GM23338 (cell line): Measurements from ENCODE around the gene CDKN2D. TPM values are rescaled to one million over a fixed set of nuclear protein-coding genes. Genes with fewer than 3 reads are reported as not detected.

Source experiments
- ATAC-seq: fragments of 200-7000 bp; cut with Tn5 transposase; 3 replicates; pipeline ENCODE4 v1.9.1; 2020
- DNase-seq: peaks from one replicate; pipeline ENCODE4 v3.0.0-alpha.2; 2015; ENCODE audit warnings: low spot score
- H2AFZ ChIP-seq: fragments of 200-600 bp; sonication (generic); 2 replicates; pipeline ENCODE4 v1.8.0; 2016; ENCODE audit warnings: antibody characterized with exemption, mild to moderate bottlenecking, moderate library complexity
- H3F3A ChIP-seq: fragments of 200-600 bp; sonication (generic); replicated peaks from 2 replicates; pipeline ENCODE4 v1.8.0; 2017; ENCODE audit warnings: antibody characterized with exemption, mixed run types, low read depth
- H3K27ac ChIP-seq: fragments of 200-600 bp; sonication (generic); 2 replicates; pipeline ENCODE4 v1.6.1; 2016; ENCODE audit warnings: low read depth
- H3K27me3 ChIP-seq: fragments of 200-600 bp; sonication (generic); 2 replicates; pipeline ENCODE4 v1.8.0; 2016; ENCODE audit warnings: mild to moderate bottlenecking, mixed run types, moderate library complexity; ENCODE audit not compliant: insufficient read depth
- H3K36me3 ChIP-seq: fragments of 200-600 bp; sonication (generic); 2 replicates; pipeline ENCODE4 v1.8.0; 2016; ENCODE audit warnings: mild to moderate bottlenecking; ENCODE audit not compliant: insufficient read depth
- H3K4me1 ChIP-seq: fragments of 200-600 bp; sonication (generic); 2 replicates; pipeline ENCODE4 v1.8.0; 2016; ENCODE audit warnings: mild to moderate bottlenecking, moderate library complexity; ENCODE audit not compliant: insufficient read depth
- H3K4me2 ChIP-seq: fragments of 200-600 bp; sonication (generic); 2 replicates; pipeline ENCODE4 v1.7.1; 2017; ENCODE audit warnings: mixed run types
- H3K4me3 ChIP-seq: fragments of 200-600 bp; sonication (generic); 2 replicates; pipeline ENCODE4 v1.6.1; 2016; ENCODE audit warnings: mixed run types
- H3K79me2 ChIP-seq: fragments of 200-600 bp; sonication (generic); replicated peaks from 2 replicates; pipeline ENCODE4 v1.8.0; 2017; ENCODE audit warnings: mild to moderate bottlenecking; ENCODE audit not compliant: insufficient read depth
- H3K9me2 ChIP-seq: fragments of 200-600 bp; sonication (generic); 2 replicates; pipeline ENCODE4 v1.8.0; 2017; ENCODE audit not compliant: insufficient read depth
- H4K20me1 ChIP-seq: fragments of 200-600 bp; sonication (generic); replicated peaks from 2 replicates; pipeline ENCODE4 v1.8.0; 2017; ENCODE audit warnings: mild to moderate bottlenecking; ENCODE audit not compliant: insufficient read depth
- H3K27ac Mint-ChIP-seq: 2 replicates; pipeline ENCODE4 v1.8.0; 2020; ENCODE audit warnings: inconsistent platforms, mild to moderate bottlenecking, moderate library complexity, mixed read lengths
- H3K27me3 Mint-ChIP-seq: 3 replicates; pipeline ENCODE4 v1.8.0; 2022; ENCODE audit warnings: low read depth, mild to moderate bottlenecking, moderate library complexity, mixed read lengths, inconsistent platforms; ENCODE audit not compliant: insufficient read depth, poor library complexity
- H3K36me3 Mint-ChIP-seq: 3 replicates; pipeline ENCODE4 v1.8.0; 2021; ENCODE audit warnings: low read depth, mild to moderate bottlenecking, inconsistent platforms, moderate library complexity, mixed read lengths
- H3K4me1 Mint-ChIP-seq: 3 replicates; pipeline ENCODE4 v1.8.0; 2020; ENCODE audit warnings: mild to moderate bottlenecking, inconsistent platforms, mixed read lengths
- H3K4me3 Mint-ChIP-seq: 3 replicates; pipeline ENCODE4 v1.8.0; 2021; ENCODE audit warnings: moderate library complexity, mild to moderate bottlenecking, inconsistent platforms, mixed read lengths
- H3K9me3 Mint-ChIP-seq: 3 replicates; pipeline ENCODE4 v1.8.0; 2020; ENCODE audit warnings: moderate library complexity, mild to moderate bottlenecking, inconsistent platforms, mixed read lengths
- CREB1 ChIP-seq: fragments of 250-450 bp; sonication (Bioruptor Pico); IDR thresholded peaks from 2 replicates; pipeline ENCODE4 v1.5.0; 2020; ENCODE audit warnings: low read depth, mild to moderate bottlenecking, moderate library complexity
- CTCF ChIP-seq, 2 experiments: fragments of 200-600 bp in 1 of 2; sonication (generic) in 1 of 2; conservative IDR thresholded peaks; 2 replicates each; pipeline versions ENCODE4 v1.5.1 to v1.6.1; 2016 to 2017; ENCODE audit warnings: antibody characterized with exemption in 2 of 2, low read depth in 2 of 2, mild to moderate bottlenecking in 2 of 2, moderate library complexity in 1 of 2
- EZH2 ChIP-seq: fragments of 200-600 bp; sonication (generic); IDR thresholded peaks from one replicate; pipeline ENCODE4 v1.8.0; 2017; ENCODE audit warnings: antibody characterized with exemption, mild to moderate bottlenecking, low read depth; ENCODE audit not compliant: unreplicated experiment
- EZH2phosphoT487 ChIP-seq: fragments of 200-600 bp; sonication (generic); IDR thresholded peaks from one replicate; pipeline ENCODE4 v1.8.1; 2018; ENCODE audit warnings: antibody characterized with exemption; ENCODE audit not compliant: unreplicated experiment
- JUNB ChIP-seq: IDR thresholded peaks from one replicate; pipeline ENCODE4 v1.6.1; 2016; ENCODE audit warnings: antibody characterized with exemption; ENCODE audit not compliant: unreplicated experiment
- NANOG ChIP-seq: IDR thresholded peaks from 2 replicates; pipeline ENCODE4 v1.6.1; 2016; ENCODE audit warnings: antibody characterized with exemption, borderline replicate concordance
- POLR2AphosphoS5 ChIP-seq: IDR thresholded peaks from 2 replicates; pipeline ENCODE4 v1.6.1; 2016; ENCODE audit warnings: antibody characterized with exemption, low read depth
- REST ChIP-seq: IDR thresholded peaks from one replicate; pipeline ENCODE4 v1.6.1; 2018; ENCODE audit warnings: antibody characterized with exemption; ENCODE audit not compliant: unreplicated experiment
- STAT1 ChIP-seq: IDR thresholded peaks from one replicate; pipeline ENCODE4 v1.6.1; 2016; ENCODE audit warnings: antibody characterized with exemption; ENCODE audit not compliant: unreplicated experiment
- ZNF114 ChIP-seq: fragments of 250-450 bp; sonication (Bioruptor Pico); IDR thresholded peaks from 2 replicates; pipeline ENCODE4 v1.5.0; 2020; ENCODE audit warnings: mild to moderate bottlenecking, moderate library complexity
- ZNF331 ChIP-seq: fragments of 250-450 bp; sonication (Bioruptor Pico); IDR thresholded peaks from 2 replicates; pipeline ENCODE4 v1.5.0; 2020; ENCODE audit warnings: low read depth, mild to moderate bottlenecking, moderate library complexity
- ZNF462 ChIP-seq: fragments of 250-450 bp; sonication (Bioruptor Pico); IDR thresholded peaks from 2 replicates; pipeline ENCODE4 v1.5.0; 2020; ENCODE audit warnings: mild to moderate bottlenecking, moderate library complexity
- polyA plus RNA-seq: library from polyadenylated mRNA; unstranded; fragments of >200 nt; fragmentation: Nextera tagmentation; extraction: Ambion mirVana; gene quantifications from 2 replicates; pipeline ENCODE4 v1.2.1, GENCODE V29; 2016
- total RNA-seq: library from RNA; depleted of rRNA; stranded (reverse); fragments of >200 nt; shearing (Covaris generic); gene quantifications from 2 replicates; pipeline ENCODE4 v1.2.3, GENCODE V29; 2014
- TF ChIP-seq, protein P1 (sequence below): IDR thresholded peaks from 2 replicates; pipeline ENCODE4 v1.6.1; 2016; ENCODE audit warnings: antibody characterized with exemption

Gene CDKN2D
- total and polyA plus RNA-seq, 2 experiments from 2014 or later: 1.4 to 4.0 TPM

- Mint-ChIP-seq H3K4me3 (no peak overlapping the region), H3K9me3 (no peaks in the 10 kb centered on the region), H3K27ac (0 out of 2 replicates have a peak overlapping the region, but pooled peaks have one; percentile 27), H3K4me1 (no peaks in the 10 kb centered on the region), H3K27me3 (peaks cover 23% of the 10 kb centered on the region), H3K36me3 (peaks cover 88% of the 10 kb centered on the region)
- peaks cover 30% of the 10 kb centered on the region for H3F3A ChIP-seq
- peaks cover 8% of the 10 kb centered on the region for H4K20me1 ChIP-seq
- ATAC-seq (no peak), DNase-seq (no peak)
- H2AFZ ChIP-seq: no peak overlapping the region
- 0 out of 2 replicates have a peak overlapping the region, but pooled peaks have one; percentile 26 for H3K27ac ChIP-seq
- H3K36me3 ChIP-seq: peaks cover 19% of the 10 kb centered on the region; the same call in 1 of the 2 replicates
- no peaks in the 10 kb centered on the region for H3K79me2 ChIP-seq
- no peak overlapping the region for H3K4me3 ChIP-seq
- TF ChIP-seq CREB1 (CRISPR knock-in tag) (no peak), CTCF (conservative IDR thresholded peaks at IDR 0.05; ENCODE audit: low read depth in 2 of 2) (no peak), JUNB (no peak), EZH2phosphoT487 (no peak), EZH2 (no peak), ZNF331 (CRISPR knock-in tag) (no peak), ZNF114 (CRISPR knock-in tag) (no peak), REST (no peak), ZNF462 (CRISPR knock-in tag) (no peak), STAT1 (no peak), NANOG (no peak), POLR2AphosphoS5 (no peak)
- TF ChIP-seq, protein P1, sequence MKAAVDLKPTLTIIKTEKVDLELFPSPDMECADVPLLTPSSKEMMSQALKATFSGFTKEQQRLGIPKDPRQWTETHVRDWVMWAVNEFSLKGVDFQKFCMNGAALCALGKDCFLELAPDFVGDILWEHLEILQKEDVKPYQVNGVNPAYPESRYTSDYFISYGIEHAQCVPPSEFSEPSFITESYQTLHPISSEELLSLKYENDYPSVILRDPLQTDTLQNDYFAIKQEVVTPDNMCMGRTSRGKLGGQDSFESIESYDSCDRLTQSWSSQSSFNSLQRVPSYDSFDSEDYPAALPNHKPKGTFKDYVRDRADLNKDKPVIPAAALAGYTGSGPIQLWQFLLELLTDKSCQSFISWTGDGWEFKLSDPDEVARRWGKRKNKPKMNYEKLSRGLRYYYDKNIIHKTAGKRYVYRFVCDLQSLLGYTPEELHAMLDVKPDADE: no peak
- H3K27me3 ChIP-seq: no peaks in the 10 kb centered on the region
- no peaks in the 10 kb centered on the region for H3K9me2 ChIP-seq
- no peak overlapping the region for H3K4me2 ChIP-seq
- no peaks in the 10 kb centered on the region for H3K4me1 ChIP-seq
Measured at GRCh38 chr19:10554760-10555609, 13.8 kb downstream of the CDKN2D start.
